GM12878 (cell line): ENCODE data around the gene SCCPDH.

Experiments
- EP300 ChIP-seq, 2 experiments: fragments of 150-350 bp in 1 of 2; IDR thresholded peaks; 2 replicates each; pipeline ENCODE4 v1.6.1; 2011 to 2012; ENCODE audit warnings: low read depth in 2 of 2, low read length in 2 of 2, borderline replicate concordance in 1 of 2, improper control_type of control experiment in 1 of 2, inconsistent platforms in 1 of 2; ENCODE audit not compliant: control insufficient read depth in 1 of 2
- MTA3 ChIP-seq: IDR thresholded peaks from 2 replicates; pipeline ENCODE4 v1.6.1; 2012; ENCODE audit warnings: low read length, inconsistent platforms, borderline replicate concordance
- NBN ChIP-seq: fragments of 450-650 bp; IDR thresholded peaks from 2 replicates; pipeline ENCODE4 v1.6.1; 2016
- POLR2A ChIP-seq: IDR thresholded peaks from 2 replicates; pipeline ENCODE4 v1.6.1; 2011; ENCODE audit warnings: low read depth, mild to moderate bottlenecking, low read length
- RAD21 ChIP-seq: IDR thresholded peaks from 2 replicates; pipeline ENCODE4 v1.6.1; 2011; ENCODE audit warnings: mild to moderate bottlenecking, low read depth, low read length, moderate library complexity; ENCODE audit not compliant: insufficient read depth
- SRF ChIP-seq, 2 experiments: IDR thresholded peaks; 2 replicates each; pipeline ENCODE4 v1.6.1; 2011; ENCODE audit warnings: low read depth in 2 of 2, low read length in 2 of 2, mild to moderate bottlenecking in 1 of 2, moderate library complexity in 1 of 2
- TAF1 ChIP-seq: IDR thresholded peaks from 2 replicates; pipeline ENCODE4 v1.6.1; 2011; ENCODE audit warnings: mild to moderate bottlenecking, low read depth, low read length, borderline replicate concordance
- YY1 ChIP-seq: IDR thresholded peaks from 2 replicates; pipeline ENCODE4 v1.6.1; 2011; ENCODE audit warnings: low read depth, mild to moderate bottlenecking, low read length
- ZNF384 ChIP-seq: IDR thresholded peaks from 2 replicates; pipeline ENCODE4 v1.6.1; 2012; ENCODE audit warnings: low read depth, mild to moderate bottlenecking, low read length, improper control_type of control experiment, borderline replicate concordance
- TF ChIP-seq, protein P1 (sequence below), 3 experiments: IDR thresholded peaks in 2 of 3; conservative IDR thresholded peaks in 1 of 3; 2 replicates each; pipeline ENCODE4 v1.5.1; 2011; ENCODE audit warnings: low read depth in 3 of 3, low read length in 3 of 3, mild to moderate bottlenecking in 3 of 3, control low read depth in 2 of 3, moderate library complexity in 2 of 3, inconsistent platforms in 1 of 3, mixed read lengths in 1 of 3; ENCODE audit not compliant: control insufficient read depth in 2 of 3, insufficient read depth in 1 of 3; ENCODE audit errors: extremely low read depth in 1 of 3
- TF ChIP-seq, protein P2 (sequence below): fragments of 450-650 bp; IDR thresholded peaks from 2 replicates; pipeline ENCODE4 v1.6.1; 2018; ENCODE audit warnings: borderline replicate concordance, mild to moderate bottlenecking; ENCODE audit not compliant: partially characterized antibody

GRCh38 chr1:246733704-246734103, 9.5 kb downstream of the SCCPDH start:
- TF ChIP-seq SRF (IDR thresholded peaks at IDR 0.05; ENCODE audit: low read depth in 2 of 2, low read length in 2 of 2) (no peak), MTA3 (no peak), TAF1 (no peak), YY1 (no peak), POLR2A (no peak), ZNF384 (no peak), RAD21 (no peak), NBN (no peak), EP300 (IDR thresholded peaks at IDR 0.05; ENCODE audit: borderline replicate concordance in 1 of 2, control insufficient read depth in 1 of 2, low read depth in 2 of 2, low read length in 2 of 2) (no peak)
- TF ChIP-seq, protein P1, sequence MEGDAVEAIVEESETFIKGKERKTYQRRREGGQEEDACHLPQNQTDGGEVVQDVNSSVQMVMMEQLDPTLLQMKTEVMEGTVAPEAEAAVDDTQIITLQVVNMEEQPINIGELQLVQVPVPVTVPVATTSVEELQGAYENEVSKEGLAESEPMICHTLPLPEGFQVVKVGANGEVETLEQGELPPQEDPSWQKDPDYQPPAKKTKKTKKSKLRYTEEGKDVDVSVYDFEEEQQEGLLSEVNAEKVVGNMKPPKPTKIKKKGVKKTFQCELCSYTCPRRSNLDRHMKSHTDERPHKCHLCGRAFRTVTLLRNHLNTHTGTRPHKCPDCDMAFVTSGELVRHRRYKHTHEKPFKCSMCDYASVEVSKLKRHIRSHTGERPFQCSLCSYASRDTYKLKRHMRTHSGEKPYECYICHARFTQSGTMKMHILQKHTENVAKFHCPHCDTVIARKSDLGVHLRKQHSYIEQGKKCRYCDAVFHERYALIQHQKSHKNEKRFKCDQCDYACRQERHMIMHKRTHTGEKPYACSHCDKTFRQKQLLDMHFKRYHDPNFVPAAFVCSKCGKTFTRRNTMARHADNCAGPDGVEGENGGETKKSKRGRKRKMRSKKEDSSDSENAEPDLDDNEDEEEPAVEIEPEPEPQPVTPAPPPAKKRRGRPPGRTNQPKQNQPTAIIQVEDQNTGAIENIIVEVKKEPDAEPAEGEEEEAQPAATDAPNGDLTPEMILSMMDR (IDR thresholded peaks at IDR 0.05 in 2 of 3, conservative IDR thresholded peaks at IDR 0.05 in 1 of 3; ENCODE audit: control insufficient read depth in 2 of 3, extremely low read depth in 1 of 3, insufficient read depth in 1 of 3, low read depth in 3 of 3, low read length in 3 of 3): no peak
- TF ChIP-seq, protein P2, sequence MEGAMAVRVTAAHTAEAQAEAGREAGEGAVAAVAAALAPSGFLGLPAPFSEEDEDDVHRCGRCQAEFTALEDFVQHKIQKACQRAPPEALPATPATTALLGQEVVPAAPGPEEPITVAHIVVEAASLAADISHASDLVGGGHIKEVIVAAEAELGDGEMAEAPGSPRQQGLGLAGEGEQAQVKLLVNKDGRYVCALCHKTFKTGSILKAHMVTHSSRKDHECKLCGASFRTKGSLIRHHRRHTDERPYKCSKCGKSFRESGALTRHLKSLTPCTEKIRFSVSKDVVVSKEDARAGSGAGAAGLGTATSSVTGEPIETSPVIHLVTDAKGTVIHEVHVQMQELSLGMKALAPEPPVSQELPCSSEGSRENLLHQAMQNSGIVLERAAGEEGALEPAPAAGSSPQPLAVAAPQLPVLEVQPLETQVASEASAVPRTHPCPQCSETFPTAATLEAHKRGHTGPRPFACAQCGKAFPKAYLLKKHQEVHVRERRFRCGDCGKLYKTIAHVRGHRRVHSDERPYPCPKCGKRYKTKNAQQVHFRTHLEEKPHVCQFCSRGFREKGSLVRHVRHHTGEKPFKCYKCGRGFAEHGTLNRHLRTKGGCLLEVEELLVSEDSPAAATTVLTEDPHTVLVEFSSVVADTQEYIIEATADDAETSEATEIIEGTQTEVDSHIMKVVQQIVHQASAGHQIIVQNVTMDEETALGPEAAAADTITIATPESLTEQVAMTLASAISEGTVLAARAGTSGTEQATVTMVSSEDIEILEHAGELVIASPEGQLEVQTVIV: no peak
